Astrocyte (in vitro differentiated cells and primary cell): ENCODE data around the gene RBPMS2.

Experiments
- EZH2 ChIP-seq: IDR thresholded peaks from 2 replicates; pipeline ENCODE4 v1.6.1; 2012; ENCODE audit warnings: mild to moderate bottlenecking, low read length, inconsistent platforms; ENCODE audit not compliant: insufficient read depth
- TF ChIP-seq, protein P1 (sequence below): IDR thresholded peaks from 2 replicates; pipeline ENCODE4 v1.5.1; 2011; ENCODE audit warnings: low read depth, mild to moderate bottlenecking, inconsistent platforms, low read length, moderate library complexity; ENCODE audit not compliant: insufficient read depth

DNA sequence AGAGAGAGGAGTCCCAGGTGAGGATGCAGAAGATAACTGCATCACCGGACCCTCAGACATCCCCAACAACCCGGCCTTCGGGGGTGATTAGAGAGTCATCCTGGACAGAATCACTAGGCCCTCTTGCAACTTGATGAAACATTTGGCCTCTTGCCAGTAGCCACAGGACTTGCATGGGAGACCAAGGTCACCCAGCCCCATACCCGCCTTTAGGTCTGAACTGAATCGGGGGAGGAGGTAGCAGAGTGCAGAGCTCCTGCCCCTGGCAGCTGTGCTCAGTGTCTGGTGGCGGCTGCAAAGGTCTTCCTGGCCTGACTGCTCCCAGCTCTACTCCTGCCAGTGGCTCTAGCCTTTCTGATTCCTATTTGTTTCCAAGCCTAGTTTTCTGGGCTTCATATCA is 37.7 kb upstream of the RBPMS2 start:
- TF ChIP-seq, protein P1, sequence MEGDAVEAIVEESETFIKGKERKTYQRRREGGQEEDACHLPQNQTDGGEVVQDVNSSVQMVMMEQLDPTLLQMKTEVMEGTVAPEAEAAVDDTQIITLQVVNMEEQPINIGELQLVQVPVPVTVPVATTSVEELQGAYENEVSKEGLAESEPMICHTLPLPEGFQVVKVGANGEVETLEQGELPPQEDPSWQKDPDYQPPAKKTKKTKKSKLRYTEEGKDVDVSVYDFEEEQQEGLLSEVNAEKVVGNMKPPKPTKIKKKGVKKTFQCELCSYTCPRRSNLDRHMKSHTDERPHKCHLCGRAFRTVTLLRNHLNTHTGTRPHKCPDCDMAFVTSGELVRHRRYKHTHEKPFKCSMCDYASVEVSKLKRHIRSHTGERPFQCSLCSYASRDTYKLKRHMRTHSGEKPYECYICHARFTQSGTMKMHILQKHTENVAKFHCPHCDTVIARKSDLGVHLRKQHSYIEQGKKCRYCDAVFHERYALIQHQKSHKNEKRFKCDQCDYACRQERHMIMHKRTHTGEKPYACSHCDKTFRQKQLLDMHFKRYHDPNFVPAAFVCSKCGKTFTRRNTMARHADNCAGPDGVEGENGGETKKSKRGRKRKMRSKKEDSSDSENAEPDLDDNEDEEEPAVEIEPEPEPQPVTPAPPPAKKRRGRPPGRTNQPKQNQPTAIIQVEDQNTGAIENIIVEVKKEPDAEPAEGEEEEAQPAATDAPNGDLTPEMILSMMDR, result no peak
- TF ChIP-seq EZH2, result no peak
